Measurements from ENCODE around the gene HASPIN.

Gene HASPIN

GRCh38 chr17:3763777-3764170 is 40.1 kb downstream of the HASPIN start:
- TF ChIP-seq CTCF (IDR thresholded peaks at IDR 0.05; ENCODE audit: insufficient read depth, low read length, missing control alignments): no peak
- no peak for DNase-seq (ENCODE audit: low read depth, low spot score)
- no peak overlapping the region for H3K4me3 ChIP-seq (ENCODE audit: low read depth, low read length)
- ChIA-PET CTCF (interaction anchor here (1.4 to 2.6 kb wide), 2 partner anchors 10 to 26 kb away, joined by 3 to 13 read pairs; no protein-coding TSS in a partner anchor), POLR2A (no interaction called here)

DNA sequence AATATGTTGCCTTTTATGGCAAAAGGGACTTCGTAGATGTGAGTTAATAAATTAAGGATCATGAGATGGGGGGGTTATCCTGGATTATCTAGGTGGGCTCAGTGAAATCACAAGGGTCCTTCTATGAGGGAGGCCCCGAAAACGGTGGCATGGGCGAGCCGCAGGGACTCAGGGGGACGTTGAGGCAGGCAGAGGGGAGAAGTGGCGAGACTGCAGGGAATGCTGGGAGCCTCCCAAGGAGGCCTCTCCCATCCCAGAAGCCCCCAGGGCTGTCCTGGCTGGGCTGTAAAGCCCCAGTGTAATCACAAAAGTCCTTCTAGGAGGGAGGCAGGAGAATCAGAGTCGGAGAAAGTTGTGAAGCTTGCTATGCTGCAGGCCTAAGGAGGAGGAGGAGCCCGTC is 42.3 kb downstream of the HASPIN start:
- TF ChIP-seq CTCF (IDR thresholded peaks at IDR 0.05; ENCODE audit: insufficient read depth, low read length, missing control alignments): no peak
- POLR2A ChIA-PET: no interaction called here
- CTCF ChIA-PET: interaction anchor here (1.0 kb wide), 1 partner anchor 28 kb away, joined by 3 read pairs; no protein-coding TSS in a partner anchor
- DNase-seq (ENCODE audit: low read depth, low spot score): no peak
- no peak overlapping the region for H3K4me3 ChIP-seq (ENCODE audit: low read depth, low read length)

DNA sequence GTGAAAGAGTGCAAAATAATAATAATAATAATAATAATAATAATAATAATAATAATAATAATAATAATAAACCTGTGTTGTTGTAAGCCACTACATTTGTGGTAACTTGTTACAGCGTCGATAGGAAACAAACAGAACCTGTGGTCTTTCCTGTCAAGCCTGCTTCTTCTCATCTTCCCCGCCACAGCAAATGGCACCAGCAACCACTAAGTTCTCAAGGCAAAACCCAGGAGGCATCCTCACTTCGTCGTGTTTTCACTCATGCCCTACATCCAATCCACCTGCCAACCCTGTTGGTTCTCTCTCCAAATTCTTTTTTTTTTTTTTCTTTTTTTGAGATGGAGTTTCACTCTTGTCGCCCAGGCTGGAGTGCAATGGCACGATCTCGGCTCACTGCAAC is 43.1 kb downstream of the HASPIN start:
- no peak for DNase-seq (ENCODE audit: low read depth, low spot score)
- CTCF ChIA-PET: interaction anchor here (1.0 kb wide), 1 partner anchor 29 kb away, joined by 3 read pairs; no protein-coding TSS in a partner anchor
- POLR2A ChIA-PET: no interaction called here
- H3K4me3 ChIP-seq (ENCODE audit: low read depth, low read length): no peak overlapping the region
- no peak for TF ChIP-seq CTCF (IDR thresholded peaks at IDR 0.05; ENCODE audit: insufficient read depth, low read length, missing control alignments)

DNA sequence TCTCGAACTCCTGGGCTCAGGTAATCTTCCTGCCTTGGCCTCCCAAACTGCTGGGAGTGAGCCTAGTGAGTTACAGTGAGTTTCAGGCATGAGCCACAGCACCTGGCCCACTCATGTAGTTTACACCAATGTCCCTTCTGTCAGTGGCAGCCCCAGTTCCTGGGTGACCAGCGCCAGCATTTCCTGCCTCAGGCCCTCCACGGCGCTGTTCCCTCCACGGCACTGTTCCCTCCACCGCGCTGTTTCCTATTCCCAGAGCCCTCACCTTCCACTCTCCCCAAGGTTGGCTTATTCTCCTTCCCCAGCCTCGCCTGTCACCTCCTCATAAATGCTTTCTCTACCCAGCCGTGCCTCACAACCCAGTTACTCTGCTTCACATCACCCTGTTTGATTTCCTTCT is 44.6 kb downstream of the HASPIN start:
- no peak overlapping the region for H3K4me3 ChIP-seq (ENCODE audit: low read depth, low read length)
- no peak for DNase-seq (ENCODE audit: low read depth, low spot score)
- TF ChIP-seq CTCF (IDR thresholded peaks at IDR 0.05; ENCODE audit: insufficient read depth, low read length, missing control alignments): no peak
- POLR2A ChIA-PET: interaction anchor here (0.6 kb wide), 1 partner anchor 99 kb away, joined by 6 read pairs; no protein-coding TSS in a partner anchor
- CTCF ChIA-PET: no interaction called here

GRCh38 chr17:3768769-3769168 is 45.1 kb downstream of the HASPIN start:
- CTCF ChIA-PET: interaction anchor here (0.8 to 1.2 kb wide), 3 partner anchors 30 to 34 kb away, joined by 3 read pairs; no protein-coding TSS in a partner anchor

DNA sequence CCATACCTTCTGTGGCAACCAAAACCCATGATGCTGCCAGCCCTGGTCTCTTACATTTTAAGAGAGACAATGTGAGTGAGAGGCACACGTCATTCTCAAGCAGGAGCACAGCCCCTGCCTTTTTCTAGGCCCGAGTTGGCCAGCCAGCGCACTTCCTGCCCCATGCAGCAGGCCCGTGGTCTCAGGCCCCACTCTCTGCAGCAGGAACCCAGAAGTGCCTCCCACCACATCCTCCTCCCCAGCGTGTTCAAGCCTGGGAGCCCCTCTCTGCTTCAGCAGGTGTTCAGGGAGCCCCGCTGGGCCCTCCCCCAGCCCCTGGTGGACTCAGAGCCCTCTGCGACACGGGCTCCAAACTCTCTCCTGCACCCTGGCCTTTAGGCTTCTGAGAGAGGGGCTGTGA is 46.8 kb downstream of the HASPIN start:
- H3K4me3 ChIP-seq (ENCODE audit: low read depth, low read length): no peak overlapping the region
- POLR2A ChIA-PET: no interaction called here
- DNase-seq (ENCODE audit: low read depth, low spot score): no peak
- TF ChIP-seq CTCF (IDR thresholded peaks at IDR 0.05; ENCODE audit: insufficient read depth, low read length, missing control alignments): no peak
- CTCF ChIA-PET: interaction anchor here (0.6 to 1.6 kb wide), 4 partner anchors 13 to 76 kb away, joined by 3 to 10 read pairs (median 4); no protein-coding TSS in a partner anchor

More at GRCh38 chr17:3768769-3769168, 45.1 kb downstream of the HASPIN start:
- H3K4me3 ChIP-seq (ENCODE audit: low read depth, low read length): no peak overlapping the region
- POLR2A ChIA-PET: no interaction called here
- no peak for TF ChIP-seq CTCF (IDR thresholded peaks at IDR 0.05; ENCODE audit: insufficient read depth, low read length, missing control alignments)
- DNase-seq (ENCODE audit: low read depth, low spot score): no peak
